ENCODE data around the gene KHK. TPM values are rescaled to one million over a fixed set of nuclear protein-coding genes. Genes with fewer than 3 reads are reported as not detected.

The KHK gene
- total RNA-seq, 4 donors from 2014 or later: 1.2 to 6.1 (median 1.9) TPM

- Histone ChIP-seq H3K27me3 (peaks cover 12% of the 10 kb centered on the region), H3K9me3 (no peaks in the 10 kb centered on the region), H3K36me3 (peaks cover 0 to 6% of the 10 kb centered on the region in 2 donors), H3K27ac (no peak overlapping the region), H3K4me1 (peaks cover 5 to 23% (median 14%) of the 10 kb centered on the region in 3 donors), H3K4me3 (no peak overlapping the region)
- WGBS, 2 donors (ENCODE audit: low coverage in 1 of 2): no CpG with 5 or more reads among the region's 21 CpGs
- no peak for ATAC-seq
- TF ChIP-seq POLR2AphosphoS5 (IDR thresholded peaks at IDR 0.05) (no peak), EP300 (IDR thresholded peaks at IDR 0.05) (no peak), POLR2A (IDR thresholded peaks at IDR 0.05) (no peak)
- TF ChIP-seq, protein P1, sequence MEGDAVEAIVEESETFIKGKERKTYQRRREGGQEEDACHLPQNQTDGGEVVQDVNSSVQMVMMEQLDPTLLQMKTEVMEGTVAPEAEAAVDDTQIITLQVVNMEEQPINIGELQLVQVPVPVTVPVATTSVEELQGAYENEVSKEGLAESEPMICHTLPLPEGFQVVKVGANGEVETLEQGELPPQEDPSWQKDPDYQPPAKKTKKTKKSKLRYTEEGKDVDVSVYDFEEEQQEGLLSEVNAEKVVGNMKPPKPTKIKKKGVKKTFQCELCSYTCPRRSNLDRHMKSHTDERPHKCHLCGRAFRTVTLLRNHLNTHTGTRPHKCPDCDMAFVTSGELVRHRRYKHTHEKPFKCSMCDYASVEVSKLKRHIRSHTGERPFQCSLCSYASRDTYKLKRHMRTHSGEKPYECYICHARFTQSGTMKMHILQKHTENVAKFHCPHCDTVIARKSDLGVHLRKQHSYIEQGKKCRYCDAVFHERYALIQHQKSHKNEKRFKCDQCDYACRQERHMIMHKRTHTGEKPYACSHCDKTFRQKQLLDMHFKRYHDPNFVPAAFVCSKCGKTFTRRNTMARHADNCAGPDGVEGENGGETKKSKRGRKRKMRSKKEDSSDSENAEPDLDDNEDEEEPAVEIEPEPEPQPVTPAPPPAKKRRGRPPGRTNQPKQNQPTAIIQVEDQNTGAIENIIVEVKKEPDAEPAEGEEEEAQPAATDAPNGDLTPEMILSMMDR (IDR thresholded peaks at IDR 0.05): no peak
Measured at GRCh38 chr2:27137322-27137935, 50.9 kb downstream of the KHK start.

GRCh38 chr2:27138111-27138510, 51.5 kb downstream of the KHK start:
- H3K27ac ChIP-seq: no peak overlapping the region
- H3K4me3 ChIP-seq: no peak overlapping the region
- 58 to 68% methylated on average over 4 to 6 of the region's 7 CpGs for WGBS, 2 donors (ENCODE audit: low coverage in 1 of 2)
- H3K9me3 ChIP-seq: no peaks in the 10 kb centered on the region
- no peak for ATAC-seq
- peaks cover 15% of the 10 kb centered on the region for H3K27me3 ChIP-seq
- peaks cover 4 to 16% (median 8%) of the 10 kb centered on the region in 3 donors for H3K4me1 ChIP-seq
- H3K36me3 ChIP-seq: no peaks in the 10 kb centered on the region
- TF ChIP-seq POLR2AphosphoS5 (IDR thresholded peaks at IDR 0.05): no peak
- TF ChIP-seq, protein P1 (IDR thresholded peaks at IDR 0.05): no peak

DNA sequence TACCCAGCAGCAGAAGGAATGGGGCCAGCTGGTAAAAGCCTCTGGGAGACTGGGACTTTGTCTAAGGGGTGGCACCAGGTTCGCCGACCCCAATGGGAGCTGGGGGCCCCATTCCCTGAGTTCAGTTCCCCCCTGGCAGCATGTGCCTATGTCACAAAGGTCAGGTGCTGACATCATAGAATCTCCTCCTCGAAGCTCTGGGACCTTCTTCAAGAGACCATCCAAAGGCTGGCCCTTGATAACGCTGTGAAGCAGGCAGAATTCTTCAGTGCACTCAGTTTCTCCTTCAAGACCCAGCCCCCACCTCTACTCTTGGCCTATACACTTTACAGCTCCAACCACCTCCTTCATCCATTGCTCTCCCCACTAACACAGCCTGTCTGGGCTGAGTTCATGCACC, 52.7 kb downstream of the KHK start, which contains the start of gene PRR30:
TSS of gene PRR30 (minus strand) at position 101 of the 400 bp plus-strand sequence. CDS start 1,081 bp downstream, outside the sequence.
- no peaks in the 10 kb centered on the region for H3K36me3 ChIP-seq
- peaks cover 15% of the 10 kb centered on the region for H3K27me3 ChIP-seq
- no peaks in the 10 kb centered on the region for H3K9me3 ChIP-seq
- no peak for ATAC-seq
- no peak within 1 kb of the TSS for H3K27ac ChIP-seq
- TF ChIP-seq POLR2A (IDR thresholded peaks at IDR 0.05) (no peak), EP300 (IDR thresholded peaks at IDR 0.05) (no peak), POLR2AphosphoS5 (IDR thresholded peaks at IDR 0.05) (no peak)
- TF ChIP-seq, protein P1 (IDR thresholded peaks at IDR 0.05): no peak
- H3K4me1 ChIP-seq: peaks cover 0 to 5% (median 0%) of the 10 kb centered on the region in 3 donors
- WGBS, 2 donors (ENCODE audit: low coverage in 1 of 2): 65 to 85% methylated on average over 3 of the region's 4 CpGs
- H3K4me3 ChIP-seq: no peak within 1 kb of the TSS

GRCh38 chr2:27143285-27143684, 56.7 kb downstream of the KHK start:
- H3K4me3 ChIP-seq: no peak overlapping the region
- ATAC-seq: no peak
- no peaks in the 10 kb centered on the region for H3K9me3 ChIP-seq
- TF ChIP-seq POLR2AphosphoS5 (IDR thresholded peaks at IDR 0.05) (no peak), POLR2A (IDR thresholded peaks at IDR 0.05) (no peak), EP300 (IDR thresholded peaks at IDR 0.05) (no peak)
- TF ChIP-seq, protein P1 (IDR thresholded peaks at IDR 0.05): no peak
- WGBS, 2 donors (ENCODE audit: low coverage in 1 of 2): 17 to 50% methylated on average over 1 of the region's 1 CpG
- peaks cover 15% of the 10 kb centered on the region for H3K27me3 ChIP-seq
- no peak overlapping the region for H3K27ac ChIP-seq
- no peaks in the 10 kb centered on the region for H3K4me1 ChIP-seq
- H3K36me3 ChIP-seq: no peaks in the 10 kb centered on the region

DNA sequence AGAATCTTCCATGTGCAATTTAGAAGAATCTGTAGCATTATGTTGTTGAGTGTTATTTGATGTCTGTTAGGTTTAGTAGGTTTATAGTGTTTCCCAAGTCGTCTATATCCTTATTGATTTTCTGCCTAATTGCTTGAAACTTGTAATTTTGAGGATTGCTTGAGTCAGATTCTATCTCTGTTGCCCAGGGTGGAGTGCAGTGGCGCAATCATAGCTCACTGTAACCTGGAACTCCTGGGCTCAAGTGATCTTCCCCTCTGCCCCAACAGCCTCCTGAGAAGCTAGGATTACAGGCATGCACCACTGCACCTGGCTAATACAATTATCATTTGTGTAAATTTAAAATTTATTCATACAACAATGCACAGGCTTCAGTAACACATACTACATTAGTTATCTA, 59.1 kb downstream of the KHK start:
- H3K9me3 ChIP-seq: no peaks in the 10 kb centered on the region
- no peak overlapping the region for H3K4me3 ChIP-seq
- no peak for ATAC-seq
- 83% methylated on average over 2 of the region's 2 CpGs for WGBS, 2 donors (ENCODE audit: low coverage in 1 of 2)
- no peaks in the 10 kb centered on the region for H3K4me1 ChIP-seq
- no peaks in the 10 kb centered on the region for H3K36me3 ChIP-seq
- TF ChIP-seq POLR2AphosphoS5 (IDR thresholded peaks at IDR 0.05) (no peak), POLR2A (IDR thresholded peaks at IDR 0.05) (no peak), EP300 (IDR thresholded peaks at IDR 0.05) (no peak)
- TF ChIP-seq, protein P1 (IDR thresholded peaks at IDR 0.05): no peak
- H3K27me3 ChIP-seq: peaks cover 33% of the 10 kb centered on the region
- H3K27ac ChIP-seq: no peak overlapping the region
